HG03354 (cell line): Measurements from ENCODE around the gene KCNH5.

Source experiments
- ATAC-seq: cut with Tn5 transposase; IDR thresholded peaks from one replicate; pipeline ENCODE4 v1.9.1; 2021; ENCODE audit warnings: mild to moderate bottlenecking; ENCODE audit not compliant: unreplicated experiment, poor library complexity, severe bottlenecking

Gene KCNH5

GRCh38 chr14:63006531-63006930 is 38.7 kb downstream of the KCNH5 start:
- no peak for ATAC-seq

GRCh38 chr14:62994096-62994495 is 51.2 kb downstream of the KCNH5 start:
- ATAC-seq, result no peak

GRCh38 chr14:62988967-62989366 is 56.3 kb downstream of the KCNH5 start:
- no peak for ATAC-seq

GRCh38 chr14:62983821-62984220 is 61.4 kb downstream of the KCNH5 start:
- no peak for ATAC-seq

- no peak for ATAC-seq
Measured at GRCh38 chr14:62980693-62981092, 64.6 kb downstream of the KCNH5 start.

- ATAC-seq, result no peak
Measured at GRCh38 chr14:62957562-62957961, 87.7 kb downstream of the KCNH5 start.

GRCh38 chr14:62956413-62956812 is 88.8 kb downstream of the KCNH5 start:
- no peak for ATAC-seq

- no peak for ATAC-seq
Measured at GRCh38 chr14:62954165-62954564, 91.1 kb downstream of the KCNH5 start.

- ATAC-seq, result no peak
Measured at GRCh38 chr14:62952226-62952625, 93.0 kb downstream of the KCNH5 start.

GRCh38 chr14:62947301-62947700 is 98.0 kb downstream of the KCNH5 start:
- no peak for ATAC-seq

- no peak for ATAC-seq
Measured at GRCh38 chr14:62946221-62946620, 99.0 kb downstream of the KCNH5 start.

- ATAC-seq, result no peak
Measured at GRCh38 chr14:62943202-62943601, 102.1 kb downstream of the KCNH5 start.

- ATAC-seq, result no peak
Measured at GRCh38 chr14:62939970-62940369, 105.3 kb downstream of the KCNH5 start.

GRCh38 chr14:62938778-62939177 is 106.5 kb downstream of the KCNH5 start:
- no peak for ATAC-seq

GRCh38 chr14:62934439-62934838 is 110.8 kb downstream of the KCNH5 start:
- no peak for ATAC-seq

- ATAC-seq, result no peak
Measured at GRCh38 chr14:62921466-62921865, 123.8 kb downstream of the KCNH5 start.

- no peak for ATAC-seq
Measured at GRCh38 chr14:62916551-62916950, 128.7 kb downstream of the KCNH5 start.

- ATAC-seq, result no peak
Measured at GRCh38 chr14:62914873-62915272, 130.4 kb downstream of the KCNH5 start.

- no peak for ATAC-seq
Measured at GRCh38 chr14:62914025-62914424, 131.2 kb downstream of the KCNH5 start.

GRCh38 chr14:62908506-62908905 is 136.8 kb downstream of the KCNH5 start:
- no peak for ATAC-seq

GRCh38 chr14:62905566-62905965 is 139.7 kb downstream of the KCNH5 start:
- no peak for ATAC-seq

GRCh38 chr14:62897771-62898170 is 147.5 kb downstream of the KCNH5 start:
- ATAC-seq, result no peak
